Measurements from ENCODE around the gene TMBIM1.

Gene TMBIM1

DNA sequence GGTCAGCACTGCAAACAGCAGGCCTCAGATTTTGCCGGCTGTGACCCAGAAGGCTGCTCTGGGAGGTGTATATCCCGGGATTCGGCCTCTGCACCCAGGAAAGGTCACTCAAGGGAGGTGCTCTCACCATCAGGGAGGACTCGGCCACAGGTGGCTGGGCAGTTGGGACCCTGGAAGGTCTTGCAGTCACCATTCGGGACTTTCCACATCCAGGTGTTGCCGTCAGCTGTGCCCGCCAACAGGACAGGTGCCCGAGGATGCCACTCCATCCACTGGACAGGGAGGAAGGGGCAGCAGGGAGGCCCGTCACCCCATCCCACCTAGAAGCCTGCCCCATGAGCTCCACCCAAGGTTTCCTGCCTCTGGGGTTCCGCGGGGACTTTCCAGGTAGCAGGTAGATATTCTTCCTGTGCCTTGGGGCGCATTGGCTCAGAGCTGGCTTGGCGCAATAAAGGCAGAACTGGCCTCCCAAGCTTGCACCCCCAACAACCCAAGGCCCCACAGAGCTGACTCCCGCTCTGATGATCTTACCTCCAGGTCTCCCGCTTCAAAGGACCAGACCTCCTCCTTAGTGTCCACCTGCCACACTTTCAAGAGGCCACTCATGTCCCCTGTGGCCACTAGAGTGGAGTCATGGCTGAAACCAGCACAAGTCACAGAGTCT, 25.9 kb downstream of the TMBIM1 start:
- H3K4me1 ChIP-seq = peaks cover under 1% of the 10 kb centered on the region; the same call in 1 of the 2 replicates
- H3K9me3 ChIP-seq = no peaks in the 10 kb centered on the region
- H3K4me3 ChIP-seq = no peak overlapping the region
- no peak for DNase-seq (ENCODE audit: low spot score in 2 of 2)
- H3K36me3 ChIP-seq (replicated peaks) = peaks cover 36% of the 10 kb centered on the region
- H3K27me3 ChIP-seq (ENCODE audit: low read depth) = no peaks in the 10 kb centered on the region
- in situ Hi-C loops (cut with MboI; ENCODE audit: low sequenced_read_pairs) = no loop called here

DNA sequence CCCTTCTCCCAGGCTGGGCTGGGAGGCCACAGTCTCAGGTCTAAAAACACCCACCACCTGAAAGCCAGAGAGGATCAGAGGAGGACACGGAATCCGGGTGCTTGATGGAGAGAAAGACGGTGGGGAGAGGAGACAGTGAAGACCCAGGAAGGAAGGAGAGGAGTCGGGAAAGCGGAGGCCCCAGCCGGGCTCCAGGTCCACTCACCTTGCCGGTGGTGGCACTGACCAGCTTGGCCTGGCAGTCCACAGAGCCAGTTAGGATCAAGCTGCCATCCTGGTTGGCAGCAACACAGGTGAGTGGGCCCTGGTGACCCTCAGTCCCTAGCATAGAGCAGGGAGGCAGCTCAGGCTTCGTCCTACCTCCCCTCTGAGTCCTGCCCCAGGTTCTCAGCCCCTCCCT, 26.7 kb downstream of the TMBIM1 start:
- Histone ChIP-seq H3K4me1 (no peaks in the 10 kb centered on the region), H3K4me3 (no peak overlapping the region), H3K36me3 (replicated peaks) (peaks cover 36% of the 10 kb centered on the region), H3K9me3 (no peaks in the 10 kb centered on the region), H3K27me3 (ENCODE audit: low read depth) (no peaks in the 10 kb centered on the region)
- in situ Hi-C loops (cut with MboI; ENCODE audit: low sequenced_read_pairs) = no loop called here
- DNase-seq (ENCODE audit: low spot score in 2 of 2) = no peak

DNA sequence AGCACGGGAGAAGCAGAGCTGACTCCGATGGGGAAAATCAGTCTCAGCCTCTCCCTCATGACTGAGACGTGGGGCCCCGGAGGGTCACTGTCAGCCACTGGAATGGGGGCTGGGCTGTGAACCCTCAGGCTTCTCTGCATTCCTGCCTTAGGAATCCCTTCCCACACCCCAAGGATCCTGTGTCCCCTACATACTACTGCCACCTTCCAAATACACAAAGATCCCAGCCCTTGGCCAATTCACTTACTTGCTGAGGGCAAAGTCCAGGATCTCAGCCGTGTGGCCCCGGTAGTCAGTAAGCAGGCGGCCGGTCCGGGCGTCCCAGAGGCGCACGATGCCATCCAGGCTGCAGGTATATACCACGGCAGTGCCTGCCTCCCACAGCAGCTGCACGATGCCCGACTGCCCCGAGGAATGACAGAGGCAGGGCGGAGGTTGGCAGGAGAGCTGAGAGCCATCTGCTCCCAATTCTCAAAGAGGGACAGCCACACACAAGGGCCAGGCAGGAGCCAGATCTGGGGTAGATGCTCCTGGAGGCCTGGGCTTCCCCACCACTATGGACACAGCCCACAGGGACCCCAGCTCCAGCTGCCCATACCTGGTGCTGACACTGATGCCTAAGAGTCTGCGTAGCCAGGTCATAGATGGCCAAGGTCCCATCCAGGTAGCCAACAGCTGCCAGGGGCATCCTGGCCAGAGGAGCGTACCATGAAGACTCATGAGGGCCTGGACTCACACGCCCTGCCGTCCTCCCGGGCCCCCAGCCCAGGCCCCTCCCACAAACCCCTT, 27.3 kb downstream of the TMBIM1 start:
- in situ Hi-C loops (cut with MboI; ENCODE audit: low sequenced_read_pairs) = no loop called here
- no peak overlapping the region for H3K4me3 ChIP-seq
- peaks cover 36% of the 10 kb centered on the region for H3K36me3 ChIP-seq (replicated peaks)
- H3K9me3 ChIP-seq = no peaks in the 10 kb centered on the region
- DNase-seq (ENCODE audit: low spot score in 2 of 2) = no peak
- H3K4me1 ChIP-seq = no peaks in the 10 kb centered on the region
- H3K27me3 ChIP-seq (ENCODE audit: low read depth) = no peaks in the 10 kb centered on the region

DNA sequence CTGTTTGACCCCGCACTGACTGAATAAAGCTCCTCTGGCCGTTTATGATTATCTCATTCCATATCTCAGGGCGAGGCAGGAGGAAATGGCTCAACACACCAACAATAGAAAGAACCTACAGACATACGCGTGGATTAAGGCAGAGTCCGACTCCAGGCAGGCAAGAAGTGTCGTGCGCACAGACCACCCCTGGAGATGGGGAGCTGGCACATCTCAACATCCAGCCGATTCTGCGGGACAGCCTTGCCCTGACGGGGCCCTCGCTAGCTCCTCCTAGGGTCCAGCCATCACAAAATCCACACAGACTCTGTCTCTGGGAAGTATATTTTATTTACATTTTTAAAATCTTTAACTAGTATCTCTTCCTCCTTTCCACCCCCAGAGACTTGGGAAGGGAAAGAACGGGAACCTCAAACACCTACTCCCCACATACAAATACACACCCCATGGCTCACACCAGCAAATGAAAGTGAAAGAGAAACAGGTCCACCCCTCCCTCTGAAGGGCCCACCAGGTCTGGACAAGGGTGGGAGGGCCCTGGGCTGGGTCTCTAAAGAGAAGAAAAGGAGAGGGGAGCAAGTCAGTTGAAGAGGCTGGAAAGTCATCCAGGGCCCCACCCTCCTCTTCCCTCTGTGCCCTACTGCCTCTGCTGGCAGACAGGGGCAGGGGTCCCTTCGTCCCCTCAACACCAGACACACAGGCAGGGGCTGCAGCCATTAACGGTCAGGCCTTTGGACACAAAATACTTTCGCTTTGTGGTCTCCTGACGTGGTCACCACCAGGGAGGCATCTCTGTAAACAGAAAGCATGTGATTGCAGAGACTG, 28.3 kb downstream of the TMBIM1 start:
- Histone ChIP-seq H3K27me3 (ENCODE audit: low read depth) (no peaks in the 10 kb centered on the region), H3K9me3 (no peaks in the 10 kb centered on the region), H3K36me3 (replicated peaks) (peaks cover 36% of the 10 kb centered on the region), H3K4me3 (no peak overlapping the region), H3K4me1 (no peaks in the 10 kb centered on the region)
- in situ Hi-C loops (cut with MboI; ENCODE audit: low sequenced_read_pairs) = no loop called here
- no peak for DNase-seq (ENCODE audit: low spot score in 2 of 2)

DNA sequence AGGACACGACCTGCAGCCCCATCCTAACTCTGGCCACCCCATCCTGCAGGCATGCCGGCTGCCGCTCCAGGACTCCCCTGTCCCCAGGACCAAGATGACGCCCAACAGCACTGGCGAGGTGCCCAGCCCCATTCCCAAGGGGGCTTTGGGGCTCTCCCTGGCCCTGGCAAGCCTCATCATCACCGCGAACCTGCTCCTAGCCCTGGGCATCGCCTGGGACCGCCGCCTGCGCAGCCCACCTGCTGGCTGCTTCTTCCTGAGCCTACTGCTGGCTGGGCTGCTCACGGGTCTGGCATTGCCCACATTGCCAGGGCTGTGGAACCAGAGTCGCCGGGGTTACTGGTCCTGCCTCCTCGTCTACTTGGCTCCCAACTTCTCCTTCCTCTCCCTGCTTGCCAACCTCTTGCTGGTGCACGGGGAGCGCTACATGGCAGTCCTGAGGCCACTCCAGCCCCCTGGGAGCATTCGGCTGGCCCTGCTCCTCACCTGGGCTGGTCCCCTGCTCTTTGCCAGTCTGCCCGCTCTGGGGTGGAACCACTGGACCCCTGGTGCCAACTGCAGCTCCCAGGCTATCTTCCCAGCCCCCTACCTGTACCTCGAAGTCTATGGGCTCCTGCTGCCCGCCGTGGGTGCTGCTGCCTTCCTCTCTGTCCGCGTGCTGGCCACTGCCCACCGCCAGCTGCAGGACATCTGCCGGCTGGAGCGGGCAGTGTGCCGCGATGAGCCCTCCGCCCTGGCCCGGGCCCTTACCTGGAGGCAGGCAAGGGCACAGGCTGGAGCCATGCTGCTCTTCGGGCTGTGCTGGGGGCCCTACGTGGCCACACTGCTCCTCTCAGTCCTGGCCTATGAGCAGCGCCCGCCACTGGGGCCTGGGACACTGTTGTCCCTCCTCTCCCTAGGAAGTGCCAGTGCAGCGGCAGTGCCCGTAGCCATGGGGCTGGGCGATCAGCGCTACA, 29.4 kb downstream of the TMBIM1 start:
- Histone ChIP-seq H3K27me3 (ENCODE audit: low read depth) (no peaks in the 10 kb centered on the region), H3K36me3 (replicated peaks) (peaks cover 34% of the 10 kb centered on the region), H3K9me3 (no peaks in the 10 kb centered on the region), H3K4me1 (no peaks in the 10 kb centered on the region), H3K4me3 (no peak overlapping the region)
- no peak for DNase-seq (ENCODE audit: low spot score in 2 of 2)
- in situ Hi-C loops (cut with MboI; ENCODE audit: low sequenced_read_pairs) = no loop called here

DNA sequence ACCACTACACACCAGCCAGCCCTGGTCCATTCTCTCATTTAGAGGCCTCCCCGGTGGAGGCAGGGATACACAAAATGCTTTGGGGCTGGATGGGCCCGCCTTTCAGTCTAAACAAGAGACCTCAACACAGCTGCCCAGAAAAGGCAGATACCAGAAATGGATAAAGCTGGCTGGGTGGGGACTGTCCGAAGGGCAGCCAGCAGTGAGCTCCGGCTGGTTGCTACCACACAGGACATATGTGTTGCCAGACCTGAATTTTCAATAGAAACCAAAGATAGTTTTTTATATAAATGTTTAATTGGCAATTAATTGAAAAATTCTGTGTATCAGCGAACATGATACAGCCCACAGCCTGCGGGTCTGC, 30.1 kb downstream of the TMBIM1 start:
- Histone ChIP-seq H3K4me3 (no peak overlapping the region), H3K27me3 (ENCODE audit: low read depth) (no peaks in the 10 kb centered on the region), H3K36me3 (replicated peaks) (peaks cover 27% of the 10 kb centered on the region), H3K9me3 (no peaks in the 10 kb centered on the region), H3K4me1 (no peaks in the 10 kb centered on the region)
- no peak for DNase-seq (ENCODE audit: low spot score in 2 of 2)
- in situ Hi-C loops (cut with MboI; ENCODE audit: low sequenced_read_pairs) = no loop called here

DNA sequence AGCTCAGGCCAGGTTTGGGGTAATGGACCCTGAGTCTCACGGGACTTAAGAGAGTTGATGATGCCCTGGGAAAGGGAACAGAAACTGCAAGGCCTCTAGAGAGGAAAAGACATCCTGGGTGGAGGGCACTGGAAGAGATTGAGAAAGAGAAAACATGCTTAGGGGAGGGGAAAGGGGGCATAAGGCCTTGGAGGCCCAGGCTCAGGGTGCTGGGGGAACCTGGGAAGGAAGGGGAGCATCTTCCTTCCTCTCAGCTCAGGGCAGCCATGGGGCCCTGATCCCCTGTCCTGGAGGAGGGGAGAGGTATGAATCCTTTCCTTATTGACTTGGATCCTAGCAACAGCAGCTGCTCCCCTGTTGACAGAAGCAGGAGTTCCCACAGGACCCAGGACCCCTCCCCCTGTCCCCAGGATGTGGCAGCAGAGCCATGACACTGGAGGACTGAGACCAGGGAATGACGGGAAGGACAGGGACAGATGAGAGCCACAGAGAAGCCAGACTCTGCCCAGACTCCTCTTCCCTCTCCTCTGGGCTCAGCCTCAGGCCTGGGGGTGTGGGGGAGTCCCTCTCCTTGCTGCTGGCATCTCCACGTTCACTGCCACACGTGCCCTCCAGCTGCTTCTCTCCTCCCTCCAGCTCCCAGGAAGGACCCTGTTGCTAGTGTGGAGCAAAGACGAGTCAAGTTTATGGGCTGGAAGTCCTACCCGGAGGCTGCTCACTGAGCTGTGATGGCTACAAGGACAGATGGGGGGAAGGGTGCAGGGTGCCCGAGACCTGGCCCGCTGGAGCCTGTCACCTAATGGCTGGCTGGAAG, 30.7 kb downstream of the TMBIM1 start:
- in situ Hi-C loops (cut with MboI; ENCODE audit: low sequenced_read_pairs) = no loop called here
- no peaks in the 10 kb centered on the region for H3K4me1 ChIP-seq

DNA sequence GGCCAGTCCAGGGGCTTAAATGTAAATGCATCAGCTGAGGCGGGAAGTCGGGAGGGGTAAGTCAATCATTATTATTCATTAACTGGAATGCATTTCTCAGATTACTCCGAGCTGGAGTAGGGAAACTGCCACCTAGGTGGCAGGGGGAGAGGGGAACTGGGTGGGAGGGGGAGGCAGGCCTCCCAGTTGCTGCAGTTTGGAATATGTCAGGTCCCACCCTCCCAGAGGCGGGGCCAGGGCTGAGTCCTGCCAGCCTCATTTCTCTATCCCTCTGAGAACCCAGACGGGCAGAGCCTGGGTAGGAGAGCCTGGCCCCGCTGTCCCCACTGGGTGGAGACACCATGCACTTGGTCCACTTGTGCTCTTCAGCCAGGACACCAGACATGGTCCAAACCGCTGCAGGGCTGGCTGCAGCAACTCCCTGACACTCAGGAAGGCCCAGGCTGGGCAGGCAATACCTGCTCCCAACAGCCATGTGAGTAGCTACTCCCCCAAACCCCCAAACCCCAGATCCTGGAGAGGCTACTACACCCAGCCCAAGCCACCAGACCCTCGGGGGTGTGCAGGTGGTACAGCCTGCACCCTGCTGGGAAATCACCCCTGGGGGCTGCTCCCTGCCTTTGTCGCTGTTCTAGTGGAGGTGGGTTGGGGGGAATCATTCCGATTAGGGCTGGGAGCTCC, 31.4 kb downstream of the TMBIM1 start, which contains the start of gene GPBAR1:
Gene GPBAR1 (plus strand): TSS at position 274 of the 681 bp plus-strand sequence. CDS start 1,710 bp downstream, outside the sequence.
- Histone ChIP-seq H3K27me3 (ENCODE audit: low read depth) (no peaks in the 10 kb centered on the region), H3K4me3 (no peak within 1 kb of the TSS), H3K9me3 (no peaks in the 10 kb centered on the region), H3K36me3 (replicated peaks) (peaks cover 13% of the 10 kb centered on the region), H3K4me1 (no peaks in the 10 kb centered on the region)
- in situ Hi-C loops (cut with MboI; ENCODE audit: low sequenced_read_pairs) = no loop called here
- DNase-seq (ENCODE audit: low spot score in 2 of 2) = peak; percentile 18 to 68

More for the DNA sequence above, 30.7 kb downstream of the TMBIM1 start:
- Histone ChIP-seq H3K9me3 (no peaks in the 10 kb centered on the region), H3K27me3 (ENCODE audit: low read depth) (no peaks in the 10 kb centered on the region), H3K4me3 (no peak overlapping the region), H3K36me3 (replicated peaks) (peaks cover 21% of the 10 kb centered on the region)
- no peak for DNase-seq (ENCODE audit: low spot score in 2 of 2)

DNA sequence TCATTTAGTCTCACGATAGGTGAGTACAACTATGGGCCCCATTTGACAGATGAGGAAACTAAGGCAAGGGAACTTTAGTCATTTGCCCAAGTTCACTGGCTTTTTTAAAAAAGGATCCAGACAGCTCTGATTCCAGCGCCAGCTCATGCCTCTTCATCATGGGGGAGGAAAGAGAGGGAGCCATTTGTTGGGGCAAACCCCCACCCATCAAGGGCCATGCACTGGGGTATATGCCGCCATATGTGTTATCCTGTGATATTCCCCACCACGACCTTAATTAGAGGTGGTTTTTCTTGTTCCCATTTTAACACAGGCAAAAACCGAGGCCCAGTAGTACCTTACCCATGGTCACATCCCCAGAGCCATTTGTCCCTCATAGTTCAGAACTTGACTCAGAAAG, 32.1 kb downstream of the TMBIM1 start:
- H3K36me3 ChIP-seq (replicated peaks) = peaks cover 15% of the 10 kb centered on the region
- no peak overlapping the region for H3K4me3 ChIP-seq
- H3K4me1 ChIP-seq = no peaks in the 10 kb centered on the region
- in situ Hi-C loops (cut with MboI; ENCODE audit: low sequenced_read_pairs) = no loop called here
- H3K9me3 ChIP-seq = no peaks in the 10 kb centered on the region
- DNase-seq (ENCODE audit: low spot score in 2 of 2) = no peak
- H3K27me3 ChIP-seq (ENCODE audit: low read depth) = no peaks in the 10 kb centered on the region

DNA sequence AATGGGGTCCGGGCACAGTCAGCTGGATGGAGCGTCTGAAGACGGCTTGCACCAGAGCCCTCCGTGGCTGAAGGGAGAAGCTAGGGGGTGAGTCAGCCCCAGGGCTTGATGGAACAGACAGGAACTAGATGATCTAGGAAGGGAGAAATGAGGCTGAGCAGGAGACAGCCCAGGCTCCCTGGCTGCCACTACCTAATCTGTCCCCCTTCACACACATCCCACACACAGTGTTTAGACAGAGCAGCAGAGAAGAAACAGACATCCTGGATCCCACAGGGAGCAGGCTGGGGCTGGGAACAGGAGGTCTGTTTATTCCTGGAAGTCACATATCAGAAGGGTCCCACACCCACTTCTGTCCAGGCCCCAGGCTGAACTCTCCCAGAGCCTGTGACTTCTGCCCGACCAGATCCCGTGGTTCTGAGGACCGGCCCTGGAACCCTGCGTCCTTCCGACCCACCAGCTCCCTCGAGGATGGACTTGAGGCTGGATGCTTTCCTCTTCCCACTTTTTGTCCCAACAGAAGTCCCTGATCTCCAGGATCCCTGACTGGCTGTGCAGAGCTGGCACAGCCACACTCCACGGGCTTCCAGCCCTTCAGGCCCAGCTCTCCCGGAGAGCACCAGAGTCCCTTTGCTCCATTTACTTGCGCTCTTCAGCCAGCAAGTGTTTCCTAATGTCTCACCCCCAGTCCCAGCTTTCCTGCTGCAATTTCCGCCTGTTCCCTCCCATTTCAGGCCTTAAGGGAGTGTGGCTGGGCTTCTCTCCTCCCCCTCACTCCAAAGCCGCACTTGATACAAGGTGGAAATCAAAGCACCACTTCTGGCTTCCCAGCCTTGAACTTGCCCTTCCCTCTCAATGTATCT, 33.0 kb downstream of the TMBIM1 start:
- no peaks in the 10 kb centered on the region for H3K4me1 ChIP-seq
- in situ Hi-C loops (cut with MboI; ENCODE audit: low sequenced_read_pairs) = loop anchor here (5.0 kb wide), 1 partner anchor 77 kb away; no protein-coding TSS in a partner anchor
- H3K36me3 ChIP-seq (replicated peaks) = peaks cover 15% of the 10 kb centered on the region

DNA sequence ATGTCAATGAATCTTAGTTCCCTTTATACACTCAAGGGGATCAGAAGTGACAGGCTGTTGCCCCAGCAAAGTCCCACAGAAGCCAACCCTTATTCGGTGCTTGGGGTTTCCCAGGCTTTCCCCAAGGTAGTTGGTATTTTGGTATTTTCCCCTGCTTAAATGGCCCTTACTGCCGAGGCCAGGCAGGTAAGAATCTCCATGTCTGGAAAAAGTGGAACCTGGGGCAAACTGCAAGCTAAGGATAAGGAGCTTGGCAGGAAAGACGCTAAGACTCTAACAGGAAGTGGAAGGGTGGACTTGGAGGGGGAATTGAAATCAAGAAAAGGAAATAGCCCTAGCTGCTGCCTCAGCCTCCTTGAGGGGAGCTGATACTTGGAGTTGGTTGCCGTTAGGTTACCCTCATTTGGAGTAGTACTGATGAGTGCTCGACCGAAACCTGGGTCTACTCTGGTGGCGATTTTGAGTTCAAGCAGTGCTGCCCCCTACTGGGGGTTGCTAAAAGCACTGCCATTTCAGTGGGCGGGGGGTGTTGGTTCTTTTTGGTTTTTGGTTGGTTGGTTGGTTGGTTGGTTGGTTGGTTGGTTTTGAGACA, 34.8 kb downstream of the TMBIM1 start:
- H3K36me3 ChIP-seq (replicated peaks) = peaks cover 31% of the 10 kb centered on the region
- no peaks in the 10 kb centered on the region for H3K27me3 ChIP-seq (ENCODE audit: low read depth)
- H3K4me3 ChIP-seq = no peak overlapping the region
- H3K9me3 ChIP-seq = no peaks in the 10 kb centered on the region
- no peaks in the 10 kb centered on the region for H3K4me1 ChIP-seq
- DNase-seq (ENCODE audit: low spot score in 2 of 2) = peak; percentile 18 to 77
- in situ Hi-C loops (cut with MboI; ENCODE audit: low sequenced_read_pairs) = loop anchor here (5.0 kb wide), 1 partner anchor 75 kb away; no protein-coding TSS in a partner anchor

More for the DNA sequence above, 33.0 kb downstream of the TMBIM1 start:
- DNase-seq (ENCODE audit: low spot score in 2 of 2) = no peak
- Histone ChIP-seq H3K4me3 (no peak overlapping the region), H3K9me3 (no peaks in the 10 kb centered on the region), H3K27me3 (ENCODE audit: low read depth) (no peaks in the 10 kb centered on the region)

Data from HAP-1 (cell line).